ENCODE measurements around the gene ACOT9.

ACOT9 gene

GRCh38 chrX:23766650-23767551 lies 23.8 kb upstream of the ACOT9 start:
- CTCF ChIA-PET = interaction anchor here (1.3 to 2.0 kb wide), 3 partner anchors 16 to 135 kb away, joined by 4 to 7 read pairs (median 5); partner anchors contain the start of gene SAT1
- no peak overlapping the region for H3K4me3 ChIP-seq (ENCODE audit: low read depth, low read length)
- TF ChIP-seq, protein P1, sequence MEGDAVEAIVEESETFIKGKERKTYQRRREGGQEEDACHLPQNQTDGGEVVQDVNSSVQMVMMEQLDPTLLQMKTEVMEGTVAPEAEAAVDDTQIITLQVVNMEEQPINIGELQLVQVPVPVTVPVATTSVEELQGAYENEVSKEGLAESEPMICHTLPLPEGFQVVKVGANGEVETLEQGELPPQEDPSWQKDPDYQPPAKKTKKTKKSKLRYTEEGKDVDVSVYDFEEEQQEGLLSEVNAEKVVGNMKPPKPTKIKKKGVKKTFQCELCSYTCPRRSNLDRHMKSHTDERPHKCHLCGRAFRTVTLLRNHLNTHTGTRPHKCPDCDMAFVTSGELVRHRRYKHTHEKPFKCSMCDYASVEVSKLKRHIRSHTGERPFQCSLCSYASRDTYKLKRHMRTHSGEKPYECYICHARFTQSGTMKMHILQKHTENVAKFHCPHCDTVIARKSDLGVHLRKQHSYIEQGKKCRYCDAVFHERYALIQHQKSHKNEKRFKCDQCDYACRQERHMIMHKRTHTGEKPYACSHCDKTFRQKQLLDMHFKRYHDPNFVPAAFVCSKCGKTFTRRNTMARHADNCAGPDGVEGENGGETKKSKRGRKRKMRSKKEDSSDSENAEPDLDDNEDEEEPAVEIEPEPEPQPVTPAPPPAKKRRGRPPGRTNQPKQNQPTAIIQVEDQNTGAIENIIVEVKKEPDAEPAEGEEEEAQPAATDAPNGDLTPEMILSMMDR (IDR thresholded peaks at IDR 0.05; ENCODE audit: insufficient read depth, low read length, missing control alignments) = no peak
- DNase-seq (ENCODE audit: low read depth, low spot score) = no peak
- POLR2A ChIA-PET = no interaction called here

DNA sequence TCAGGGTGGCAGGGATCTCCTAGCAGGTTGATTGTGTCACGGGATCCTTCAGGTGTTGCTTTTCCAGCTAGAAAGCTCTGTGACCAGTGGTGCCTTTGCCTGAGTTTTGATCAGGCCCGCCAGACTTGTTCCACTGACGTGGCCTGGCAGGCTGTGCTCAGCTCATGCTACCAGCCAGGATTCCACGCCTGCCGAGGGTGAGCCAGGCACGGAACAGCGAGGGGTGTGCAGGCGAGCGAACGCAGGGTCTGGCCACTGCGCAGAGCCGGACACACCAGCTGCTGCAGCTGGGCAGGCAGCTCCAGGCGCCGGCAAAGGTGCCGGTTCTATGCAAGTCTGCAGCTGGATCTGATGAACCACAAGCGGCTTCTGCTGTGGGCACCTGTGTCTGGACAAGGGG lies 22.8 kb upstream of the ACOT9 start:
- ChIA-PET POLR2A (interaction anchor here (0.6 to 1.8 kb wide), 2 partner anchors 23 to 69 kb away, joined by 3 to 6 read pairs; partner anchors contain the start of gene ACOT9), CTCF (interaction anchor here (0.7 to 2.0 kb wide), 4 partner anchors 13 to 136 kb away, joined by 3 to 7 read pairs (median 5); no protein-coding TSS in a partner anchor)

DNA sequence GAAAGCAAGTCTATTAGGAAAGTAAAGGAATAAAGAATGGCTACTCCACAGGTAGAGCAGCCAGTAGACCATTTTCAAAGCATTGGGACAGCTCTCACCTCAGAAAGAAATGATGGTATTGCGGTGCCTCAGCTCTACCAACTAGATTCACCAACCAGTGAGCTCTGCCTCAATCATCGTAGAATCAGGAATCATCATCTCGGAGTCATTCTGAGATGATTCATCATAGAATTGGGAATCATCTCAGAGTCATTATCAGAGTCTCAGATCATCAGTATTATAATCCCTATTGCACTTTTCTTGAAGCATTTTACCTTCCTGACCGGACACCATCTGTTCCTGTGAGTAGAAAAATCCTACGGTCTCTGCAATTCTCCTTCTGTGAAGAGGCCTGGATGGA lies 22.4 kb upstream of the ACOT9 start:
- CTCF ChIA-PET = interaction anchor here (0.7 to 2.0 kb wide), 4 partner anchors 13 to 137 kb away, joined by 3 to 7 read pairs (median 5); no protein-coding TSS in a partner anchor
- POLR2A ChIA-PET = interaction anchor here (0.6 to 1.8 kb wide), 2 partner anchors 22 to 69 kb away, joined by 3 to 6 read pairs; partner anchors contain the start of gene ACOT9
- no peak overlapping the region for H3K4me3 ChIP-seq (ENCODE audit: low read depth, low read length)
- TF ChIP-seq, protein P1 (IDR thresholded peaks at IDR 0.05; ENCODE audit: insufficient read depth, low read length, missing control alignments) = no peak
- no peak for DNase-seq (ENCODE audit: low read depth, low spot score)

More for the DNA sequence above, 22.8 kb upstream of the ACOT9 start:
- H3K4me3 ChIP-seq (ENCODE audit: low read depth, low read length) = no peak overlapping the region
- no peak for DNase-seq (ENCODE audit: low read depth, low spot score)
- TF ChIP-seq, protein P1 (IDR thresholded peaks at IDR 0.05; ENCODE audit: insufficient read depth, low read length, missing control alignments) = no peak

DNA sequence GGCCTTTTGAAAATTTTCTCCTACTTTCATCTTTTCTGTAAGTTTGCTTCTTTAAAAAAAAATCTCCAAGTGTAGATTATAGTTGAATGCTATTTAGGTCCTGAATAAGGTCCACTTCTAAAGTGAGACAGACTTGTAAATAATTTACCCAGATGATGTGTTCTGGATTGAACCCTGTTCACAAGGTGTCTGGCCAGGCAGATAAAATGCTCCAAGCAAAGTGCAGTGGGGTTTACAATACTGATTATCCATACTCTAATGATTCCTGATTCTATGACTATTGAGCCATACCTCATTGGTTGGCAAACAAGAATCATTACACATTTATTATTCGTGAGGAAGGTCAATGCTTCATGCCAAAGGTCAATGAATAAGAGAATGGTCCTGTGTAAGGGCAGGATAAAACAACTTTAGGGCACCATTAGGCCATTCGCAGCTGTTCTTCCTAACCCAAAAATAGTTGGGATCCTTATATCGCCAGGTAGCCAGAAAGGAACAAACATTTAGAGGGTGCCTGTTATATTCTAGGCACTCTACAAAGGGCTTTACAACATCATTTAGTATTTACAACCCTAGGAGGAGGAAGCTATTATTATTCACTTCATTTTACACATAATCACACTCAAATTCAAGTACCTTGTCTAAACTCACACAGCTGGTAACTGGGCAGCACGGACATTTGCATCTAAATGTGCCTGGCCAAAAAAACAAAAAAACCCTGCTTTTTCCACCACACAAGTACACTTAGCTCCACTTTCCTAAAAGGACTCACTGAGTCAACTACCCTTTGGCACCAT lies 21.3 kb upstream of the ACOT9 start:
- no peak overlapping the region for H3K4me3 ChIP-seq (ENCODE audit: low read depth, low read length)
- ChIA-PET POLR2A (interaction anchor here (1.8 kb wide), 1 partner anchor 21 kb away, joined by 6 read pairs; the partner anchor contains the start of gene ACOT9), CTCF (interaction anchor here (1.1 to 2.0 kb wide), 3 partner anchors 11 to 138 kb away, joined by 4 to 7 read pairs (median 5); no protein-coding TSS in a partner anchor)
- TF ChIP-seq, protein P1 (IDR thresholded peaks at IDR 0.05; ENCODE audit: insufficient read depth, low read length, missing control alignments) = no peak
- no peak for DNase-seq (ENCODE audit: low read depth, low spot score)

DNA sequence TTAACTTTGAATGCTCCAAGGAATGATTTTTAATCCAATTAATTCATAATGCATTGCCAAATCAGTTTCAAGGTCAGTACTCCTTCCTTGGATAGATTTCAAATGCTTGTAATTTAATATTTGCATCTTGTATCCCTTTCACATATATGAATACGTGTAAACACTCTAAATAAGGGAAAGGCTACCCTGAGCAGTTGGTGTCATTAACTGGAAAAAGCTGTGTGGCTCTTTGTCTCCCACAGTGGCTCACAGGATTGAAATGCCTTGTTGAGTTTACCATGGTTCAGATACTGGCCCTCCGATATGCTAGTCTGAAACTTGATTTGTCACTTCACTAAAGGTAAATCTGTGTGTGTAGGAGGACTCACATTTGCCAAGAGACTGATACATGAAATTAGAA lies 16.7 kb upstream of the ACOT9 start:
- POLR2A ChIA-PET = no interaction called here
- no peak overlapping the region for H3K4me3 ChIP-seq (ENCODE audit: low read depth, low read length)
- DNase-seq (ENCODE audit: low read depth, low spot score) = no peak
- TF ChIP-seq, protein P1 (IDR thresholded peaks at IDR 0.05; ENCODE audit: insufficient read depth, low read length, missing control alignments) = no peak
- CTCF ChIA-PET = interaction anchor here (1.4 kb wide), 1 partner anchor 142 kb away, joined by 13 read pairs; no protein-coding TSS in a partner anchor
